Type B pancreatic cell (in vitro differentiated cells): ENCODE data around the gene BMP7. TPM values are rescaled to one million over a fixed set of nuclear protein-coding genes. Genes with fewer than 3 reads are reported as not detected.
A peak's percentile ranks its signal among the peaks of the same experiment; 100 is the strongest.

Experiments used
- DNase-seq: peaks from one replicate; pipeline ENCODE4 v3.0.0; 2021; ENCODE audit warnings: mixed read lengths; ENCODE audit not compliant: unreplicated experiment; ENCODE audit errors: extremely low spot score
- H3K27ac Mint-ChIP-seq: 2 replicates; pipeline ENCODE4 v1.8.0; 2021; ENCODE audit warnings: mild to moderate bottlenecking, mixed read lengths
- H3K27me3 Mint-ChIP-seq: 2 replicates; pipeline ENCODE4 v1.8.0; 2021; ENCODE audit warnings: mixed read lengths
- H3K36me3 Mint-ChIP-seq: 2 replicates; pipeline ENCODE4 v1.8.0; 2021; ENCODE audit warnings: mixed read lengths
- H3K4me1 Mint-ChIP-seq: one replicate; pipeline ENCODE4 v1.8.0; 2021; ENCODE audit warnings: mixed read lengths; ENCODE audit not compliant: unreplicated experiment
- H3K4me3 Mint-ChIP-seq: 2 replicates; pipeline ENCODE4 v1.8.0; 2021; ENCODE audit warnings: mild to moderate bottlenecking, mixed read lengths
- H3K9me3 Mint-ChIP-seq: 2 replicates; pipeline ENCODE4 v1.8.0; 2021; ENCODE audit warnings: mixed read lengths
- CTCF ChIP-seq: fragments of 200-600 bp; sonication (generic); conservative IDR thresholded peaks from 2 replicates; pipeline ENCODE4 v1.5.0; 2021; ENCODE audit warnings: antibody characterized with exemption, mild to moderate bottlenecking
- total RNA-seq: library from RNA; stranded (reverse); gene quantifications from 2 replicates; pipeline ENCODE4 v1.2.1, GENCODE V29; 2021; ENCODE audit warnings: low replicate concordance

BMP7 gene
- total RNA-seq, 1 donor from 2014 or later: 115 TPM

- Mint-ChIP-seq H3K4me3 (no peak overlapping the region), H3K36me3 (no peaks in the 10 kb centered on the region), H3K4me1 (peaks cover 13% of the 10 kb centered on the region), H3K27ac (no peak overlapping the region), H3K9me3 (peaks cover 6% of the 10 kb centered on the region), H3K27me3 (peaks cover 5% of the 10 kb centered on the region)
- no peak for DNase-seq
- no peak for TF ChIP-seq CTCF
Observed at GRCh38 chr20:57137676-57138075, 128.8 kb downstream of the BMP7 start.

- Mint-ChIP-seq H3K4me3 (no peak overlapping the region), H3K27ac (no peak overlapping the region), H3K36me3 (no peaks in the 10 kb centered on the region), H3K27me3 (peaks cover 5% of the 10 kb centered on the region), H3K4me1 (peaks cover 22% of the 10 kb centered on the region), H3K9me3 (peaks cover 6% of the 10 kb centered on the region)
- no peak for TF ChIP-seq CTCF
- DNase-seq: no peak
Observed at GRCh38 chr20:57136734-57137133, 129.7 kb downstream of the BMP7 start.

GRCh38 chr20:57135875-57136274 lies 130.6 kb downstream of the BMP7 start:
- Mint-ChIP-seq H3K9me3 (peaks cover 6% of the 10 kb centered on the region), H3K4me3 (no peak overlapping the region), H3K27me3 (peaks cover 5% of the 10 kb centered on the region), H3K27ac (no peak overlapping the region), H3K4me1 (peaks cover 28% of the 10 kb centered on the region), H3K36me3 (no peaks in the 10 kb centered on the region)
- no peak for TF ChIP-seq CTCF
- DNase-seq: no peak

- peaks cover 6% of the 10 kb centered on the region for H3K9me3 Mint-ChIP-seq
- DNase-seq: no peak
- H3K36me3 Mint-ChIP-seq: no peaks in the 10 kb centered on the region
- peaks cover 5% of the 10 kb centered on the region for H3K27me3 Mint-ChIP-seq
- H3K4me3 Mint-ChIP-seq: peak overlapping the region; percentile 0
- no peak for TF ChIP-seq CTCF
- H3K4me1 Mint-ChIP-seq: peaks cover 32% of the 10 kb centered on the region
- no peak overlapping the region for H3K27ac Mint-ChIP-seq
Observed at GRCh38 chr20:57134804-57135203, 131.6 kb downstream of the BMP7 start.

- Mint-ChIP-seq H3K4me3 (peak overlapping the region; percentile 57), H3K27ac (peak overlapping the region; percentile 3), H3K4me1 (peaks cover 32% of the 10 kb centered on the region), H3K27me3 (peaks cover 5% of the 10 kb centered on the region), H3K9me3 (peaks cover 6% of the 10 kb centered on the region), H3K36me3 (no peaks in the 10 kb centered on the region)
- no peak for DNase-seq
- no peak for TF ChIP-seq CTCF
Observed at GRCh38 chr20:57133926-57134650, 132.4 kb downstream of the BMP7 start.
